Endothelial cell of umbilical vein (primary cell): Measurements from ENCODE around the gene MROH8. TPM values are rescaled to one million over a fixed set of nuclear protein-coding genes. Genes with fewer than 3 reads are reported as not detected.

Experiments used
- BruUV-seq: library from RNA; stranded (reverse); fragments of 400-500 nt; replicated peaks from 2 replicates; lab custom pipeline; 2021; lab: Mats Ljungman, UMichigan
- CTCF ChIA-PET: fragments of 300-600, 350-600 bp; sonication (Branson Sonifier 250); formaldehyde crosslinking; loops from one replicate; lab custom pipeline; 2021; ENCODE audit warnings: antibody characterized with exemption, inconsistent platforms; lab: Charles Lee
- POLR2A ChIA-PET: fragments of 300-600, 350-600 bp; sonication (Branson Sonifier 250); formaldehyde crosslinking; loops from one replicate; lab custom pipeline; 2021; ENCODE audit warnings: antibody characterized with exemption, inconsistent platforms; lab: Charles Lee
- DNase-seq: peaks from one replicate; pipeline ENCODE4 v3.0.0-alpha.2; 2011; ENCODE audit warnings: low read depth, low spot score
- FAIRE-seq: peaks from 2 replicates; lab custom pipeline; 2011; peaks lifted over from hg19 to GRCh38; lab: Jason Lieb, UNC
- H2AFZ ChIP-seq: 2 replicates; pipeline ENCODE4 v1.6.0; 2012; ENCODE audit warnings: low read depth, low read length, control low read depth, inconsistent platforms
- H3K27ac ChIP-seq: 2 replicates; pipeline ENCODE4 v1.5.1; 2011; ENCODE audit warnings: low read depth, mild to moderate bottlenecking, control low read depth, low read length, moderate library complexity; ENCODE audit not compliant: insufficient read depth
- H3K27me3 ChIP-seq, 2 experiments: 2 replicates each; pipeline versions ENCODE4 v1.6.0 to v1.6.1; 2011; ENCODE audit warnings: low read length in 2 of 2, mixed read lengths in 1 of 2; ENCODE audit not compliant: control insufficient read depth in 2 of 2, insufficient read depth in 2 of 2
- H3K36me3 ChIP-seq, 2 experiments: 2 replicates in 1 of 2; 3 replicates in 1 of 2; pipeline ENCODE4 v1.5.1; 2011; ENCODE audit warnings: low read length in 2 of 2, mild to moderate bottlenecking in 1 of 2, moderate library complexity in 1 of 2; ENCODE audit not compliant: control insufficient read depth in 2 of 2, insufficient read depth in 2 of 2; ENCODE audit errors: extremely low read depth in 1 of 2
- H3K4me1 ChIP-seq: 3 replicates; pipeline ENCODE4 v1.5.1; 2011; ENCODE audit warnings: mild to moderate bottlenecking, low read length; ENCODE audit not compliant: control insufficient read depth, insufficient read depth; ENCODE audit errors: extremely low read depth
- H3K4me2 ChIP-seq: 2 replicates; pipeline ENCODE4 v1.6.1; 2011; ENCODE audit warnings: low read length, control low read depth, mixed read lengths; ENCODE audit not compliant: insufficient read depth
- H3K4me3 ChIP-seq, 3 experiments: fragments of 200-600 bp in 1 of 3; sonication (generic), shearing (Covaris generic) in 1 of 3; replicated peaks in 1 of 3; 2 replicates each; pipeline ENCODE4 v1.5.1; 2011 to 2016; ENCODE audit warnings: control low read depth in 3 of 3, low read length in 3 of 3, mild to moderate bottlenecking in 2 of 3, inconsistent platforms in 1 of 3, low read depth in 1 of 3, moderate library complexity in 1 of 3; ENCODE audit not compliant: insufficient read depth in 1 of 3
- H3K79me2 ChIP-seq: 2 replicates; pipeline ENCODE4 v1.6.0; 2012; ENCODE audit warnings: low read length, inconsistent platforms; ENCODE audit not compliant: control insufficient read depth, insufficient read depth
- H3K9ac ChIP-seq: replicated peaks from 2 replicates; pipeline ENCODE3; 2011; ENCODE audit warnings: low read length, control low read depth; ENCODE audit not compliant: insufficient read depth; ENCODE audit errors: extremely low read depth
- H3K9me1 ChIP-seq: replicated peaks from 3 replicates; pipeline ENCODE4 v1.6.0; 2011; ENCODE audit warnings: mild to moderate bottlenecking, low read length; ENCODE audit not compliant: control insufficient read depth, insufficient read depth; ENCODE audit errors: extremely low read depth
- H3K9me3 ChIP-seq: replicated peaks from 2 replicates; pipeline ENCODE4 v1.5.1; 2012; ENCODE audit warnings: low read length, inconsistent platforms; ENCODE audit not compliant: control insufficient read depth, insufficient read depth
- H4K20me1 ChIP-seq: replicated peaks from 2 replicates; pipeline ENCODE3; 2011; ENCODE audit warnings: mild to moderate bottlenecking, low read length; ENCODE audit not compliant: control insufficient read depth, insufficient read depth; ENCODE audit errors: extremely low read depth
- EZH2 ChIP-seq: IDR thresholded peaks from 2 replicates; pipeline ENCODE4 v1.6.1; 2012; ENCODE audit warnings: borderline replicate concordance, low read depth, mild to moderate bottlenecking, moderate library complexity, low read length, inconsistent platforms; ENCODE audit not compliant: severe bottlenecking
- FOS ChIP-seq: IDR thresholded peaks from 2 replicates; pipeline ENCODE4 v1.6.1; 2011; ENCODE audit warnings: mild to moderate bottlenecking, low read length, moderate library complexity, borderline replicate concordance; ENCODE audit not compliant: insufficient read depth
- GATA2 ChIP-seq: IDR thresholded peaks from 2 replicates; pipeline ENCODE4 v1.7.0; 2011; ENCODE audit warnings: low read depth, mild to moderate bottlenecking, moderate library complexity, mixed read lengths, low read length; ENCODE audit not compliant: insufficient read length, insufficient read depth
- JUN ChIP-seq: IDR thresholded peaks from 2 replicates; pipeline ENCODE4 v1.6.1; 2011; ENCODE audit warnings: borderline replicate concordance, low read depth; ENCODE audit not compliant: insufficient read length, insufficient read depth
- MAX ChIP-seq: IDR thresholded peaks from 2 replicates; pipeline ENCODE4 v1.6.1; 2011; ENCODE audit not compliant: insufficient read depth, insufficient read length
- MYC ChIP-seq: IDR thresholded peaks from one replicate; pipeline ENCODE4 v1.6.1; 2011; ENCODE audit warnings: mild to moderate bottlenecking, low read depth, low read length
- POLR2A ChIP-seq: IDR thresholded peaks from 2 replicates; pipeline ENCODE4 v1.6.1; 2012; ENCODE audit warnings: low read depth, mild to moderate bottlenecking, control low read depth, low read length
- POLR2AphosphoS5 ChIP-seq: IDR thresholded peaks from 2 replicates; pipeline ENCODE4 v1.6.1; 2012; ENCODE audit warnings: low read depth, mild to moderate bottlenecking, control low read depth, low read length, moderate library complexity; ENCODE audit not compliant: insufficient read depth
- dilution Hi-C: fragments of 300-500 bp; cut with MboI; formaldehyde crosslinking; loops from one replicate; pipeline ENCODE4 v1.15.0; 2019; ENCODE audit warnings: low sequenced_read_pairs; ENCODE audit not compliant: extremely low pct_ligation_motif_present
- intact Hi-C: fragments of 100-400 bp; cut with micrococcal nuclease; formaldehyde crosslinking; loops from one replicate; pipeline ENCODE4 v1.10.0; 2022
- polyA plus RNA-seq, 4 experiments: library from polyadenylated mRNA; depleted of rRNA in 3 of 4; stranded (reverse) in 3 of 4; unstranded in 1 of 4; fragments of >200 nt; gene quantifications; 2 replicates each; pipeline versions ENCODE4 v1.2.1 to v1.2.3, GENCODE V29; 2011 to 2012; ENCODE audit warnings: missing spikeins in 1 of 4
- total RNA-seq: library from RNA; stranded (reverse); gene quantifications from 2 replicates; pipeline ENCODE4 v1.2.3, GENCODE V29; 2021
- TF ChIP-seq, protein P1 (sequence below), 2 donors: IDR thresholded peaks; 1 replicate in 1 of 2; 2 replicates in 1 of 2; pipeline ENCODE4 v1.5.1; 2011; ENCODE audit warnings: low read length in 2 of 2, mild to moderate bottlenecking in 2 of 2, moderate library complexity in 2 of 2, control low read depth in 1 of 2, inconsistent platforms in 1 of 2, low read depth in 1 of 2; ENCODE audit not compliant: insufficient read depth in 1 of 2; ENCODE audit errors: extremely low read depth in 1 of 2

MROH8 gene
- total and polyA plus RNA-seq, 2 donors (not counting 3 experiments of a cell fraction or from before 2014, with no cell fraction given): 1.3 to 1.5 TPM

- Histone ChIP-seq H3K4me3 (no peak overlapping the region), H2AFZ (no peak overlapping the region), H3K27me3 (peaks cover 0 to 2% of the 10 kb centered on the region in 2 experiments), H3K4me1 (no peaks in the 10 kb centered on the region), H3K9me1 (no peaks in the 10 kb centered on the region), H3K36me3 (no peaks in the 10 kb centered on the region), H3K4me2 (no peak overlapping the region), H3K27ac (no peak overlapping the region), H3K79me2 (no peaks in the 10 kb centered on the region), H3K9me3 (no peaks in the 10 kb centered on the region), H3K9ac (no peak overlapping the region), H4K20me1 (no peaks in the 10 kb centered on the region)
- DNase-seq (no peak), FAIRE-seq (no peak)
- TF ChIP-seq JUN: no peak
- no peak for TF ChIP-seq POLR2AphosphoS5
- TF ChIP-seq MYC: no peak
- no peak for TF ChIP-seq POLR2A
- TF ChIP-seq EZH2: no peak
- TF ChIP-seq, protein P1, sequence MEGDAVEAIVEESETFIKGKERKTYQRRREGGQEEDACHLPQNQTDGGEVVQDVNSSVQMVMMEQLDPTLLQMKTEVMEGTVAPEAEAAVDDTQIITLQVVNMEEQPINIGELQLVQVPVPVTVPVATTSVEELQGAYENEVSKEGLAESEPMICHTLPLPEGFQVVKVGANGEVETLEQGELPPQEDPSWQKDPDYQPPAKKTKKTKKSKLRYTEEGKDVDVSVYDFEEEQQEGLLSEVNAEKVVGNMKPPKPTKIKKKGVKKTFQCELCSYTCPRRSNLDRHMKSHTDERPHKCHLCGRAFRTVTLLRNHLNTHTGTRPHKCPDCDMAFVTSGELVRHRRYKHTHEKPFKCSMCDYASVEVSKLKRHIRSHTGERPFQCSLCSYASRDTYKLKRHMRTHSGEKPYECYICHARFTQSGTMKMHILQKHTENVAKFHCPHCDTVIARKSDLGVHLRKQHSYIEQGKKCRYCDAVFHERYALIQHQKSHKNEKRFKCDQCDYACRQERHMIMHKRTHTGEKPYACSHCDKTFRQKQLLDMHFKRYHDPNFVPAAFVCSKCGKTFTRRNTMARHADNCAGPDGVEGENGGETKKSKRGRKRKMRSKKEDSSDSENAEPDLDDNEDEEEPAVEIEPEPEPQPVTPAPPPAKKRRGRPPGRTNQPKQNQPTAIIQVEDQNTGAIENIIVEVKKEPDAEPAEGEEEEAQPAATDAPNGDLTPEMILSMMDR (IDR thresholded peaks at IDR 0.05; ENCODE audit: extremely low read depth in 1 of 2, insufficient read depth in 1 of 2, low read depth in 1 of 2, low read length in 2 of 2): no peak
- TF ChIP-seq FOS: no peak
- no peak for TF ChIP-seq GATA2
- TF ChIP-seq MAX: no peak
- dilution Hi-C loops (no loop called here), intact Hi-C loops (no loop called here)
- CTCF ChIA-PET: interaction anchor here (1.6 kb wide), 1 partner anchor 13 kb away, joined by 3 read pairs; no protein-coding TSS in a partner anchor
- no TSS peak for BruUV-seq
- POLR2A ChIA-PET: no interaction called here
Observed at GRCh38 chr20:37165031-37165430, 14.3 kb downstream of the MROH8 start.
